NOMO-1 (cell line): Measurements from ENCODE around the gene RAMAC.
A peak's percentile ranks its signal among the peaks of the same experiment; 100 is the strongest.
"Not testable (repeated sequence)": the region's sequence is repeated elsewhere in the genome, so short reads cannot be mapped to it uniquely, and the experiment has no call there.

Experiments used
- DNase-seq, 2 experiments: peaks; one replicate each; lab custom pipeline; 2025; ENCODE audit not compliant: unreplicated experiment in 2 of 2; lab: John Stamatoyannopoulos, UW

The RAMAC gene

GRCh38 chr15:82985688-82986441, at the start of gene RAMAC:
RAMAC (plus strand) TSS chr15:82986210; CDS start chr15:82989019, 2,809 bp downstream.
- DNase-seq, result peak; percentile 94 to 96

GRCh38 chr15:82936966-82937711, 48.9 kb upstream of the RAMAC start:
- no peak for DNase-seq

- no peak for DNase-seq
Observed at GRCh38 chr15:82937712-82938058, 48.3 kb upstream of the RAMAC start.

- DNase-seq, result not testable (repeated sequence)
Observed at GRCh38 chr15:82939678-82940077, 46.3 kb upstream of the RAMAC start.

- DNase-seq, result no peak
Observed at GRCh38 chr15:82942691-82943090, 43.3 kb upstream of the RAMAC start.

- DNase-seq, result no peak
Observed at GRCh38 chr15:82943176-82943575, 42.8 kb upstream of the RAMAC start.

GRCh38 chr15:82944056-82944455, 42.0 kb upstream of the RAMAC start:
- no peak for DNase-seq

GRCh38 chr15:82944821-82945220, 41.2 kb upstream of the RAMAC start:
- DNase-seq, result peak; percentile 52 to 88

- peak in 1 of 2 experiments; percentile 61 for DNase-seq
Observed at GRCh38 chr15:82945326-82945725, 40.7 kb upstream of the RAMAC start.

- DNase-seq, result no peak
Observed at GRCh38 chr15:82946155-82946701, 39.8 kb upstream of the RAMAC start.

- DNase-seq, result no peak
Observed at GRCh38 chr15:82950295-82950694, 35.7 kb upstream of the RAMAC start.

- DNase-seq, result peak; percentile 15 to 54
Observed at GRCh38 chr15:82950746-82951370, 35.2 kb upstream of the RAMAC start.

- DNase-seq, result peak; percentile 18 to 72
Observed at GRCh38 chr15:82951472-82952157, 34.4 kb upstream of the RAMAC start.

- DNase-seq, result peak; percentile 5 to 18
Observed at GRCh38 chr15:82952158-82953081, 33.6 kb upstream of the RAMAC start, which contains the start of gene HOMER2. HOMER2 (minus strand) TSS chr15:82952720; CDS start chr15:82952535, 185 bp downstream.

GRCh38 chr15:82958638-82959037, 27.4 kb upstream of the RAMAC start:
- no peak for DNase-seq

GRCh38 chr15:82959423-82959822, 26.6 kb upstream of the RAMAC start:
- DNase-seq, result no peak

- no peak for DNase-seq
Observed at GRCh38 chr15:82960766-82961165, 25.2 kb upstream of the RAMAC start.

- DNase-seq, result no peak
Observed at GRCh38 chr15:82963471-82964341, 22.3 kb upstream of the RAMAC start.

- no peak for DNase-seq
Observed at GRCh38 chr15:82964890-82965289, 21.1 kb upstream of the RAMAC start.
